CD4-positive, CD25-positive, alpha-beta regulatory T cell (primary cell): ENCODE measurements around the gene RYR2. TPM values are rescaled to one million over a fixed set of nuclear protein-coding genes. Genes with fewer than 3 reads are reported as not detected.

Source experiments
- ATAC-seq, 2 donors: fragments of 150-1000 bp; cut with Tn5 transposase; one replicate each; pipeline ENCODE4 v1.10.0; 2021; ENCODE audit warnings: low read depth in 2 of 2, moderate number of reproducible peaks in 2 of 2, moderate library complexity in 1 of 2
- DNase-seq, 3 donors: peaks; one replicate each; pipeline versions ENCODE4 v3.0.0 to v3.0.0-alpha.2; 2012 to 2022; ENCODE audit warnings: mixed read lengths in 1 of 3
- H3K27ac ChIP-seq: one replicate; pipeline ENCODE4 v1.7.0; 2013; ENCODE audit warnings: mild to moderate bottlenecking, low read length; ENCODE audit not compliant: insufficient read depth, poor library complexity, severe bottlenecking
- H3K27me3 ChIP-seq: one replicate; pipeline ENCODE4 v1.7.0; 2013; ENCODE audit warnings: low read length; ENCODE audit not compliant: control insufficient read depth, insufficient read depth
- H3K36me3 ChIP-seq: one replicate; pipeline ENCODE4 v1.7.0; 2013; ENCODE audit warnings: mild to moderate bottlenecking, low read length, moderate library complexity; ENCODE audit not compliant: control insufficient read depth, insufficient read depth
- H3K4me1 ChIP-seq: 2 replicates; pipeline ENCODE4 v1.7.0; 2013; ENCODE audit warnings: mild to moderate bottlenecking, low read length; ENCODE audit not compliant: insufficient read depth, control insufficient read depth, poor library complexity, severe bottlenecking
- H3K4me3 ChIP-seq: one replicate; pipeline ENCODE4 v1.7.0; 2013; ENCODE audit warnings: low read depth, mild to moderate bottlenecking, low read length, moderate library complexity
- H3K9me3 ChIP-seq, 2 experiments: 1 replicate in 1 of 2; 2 replicates in 1 of 2; pipeline ENCODE4 v1.7.0; 2013; ENCODE audit warnings: low read length in 2 of 2, mild to moderate bottlenecking in 1 of 2, moderate library complexity in 1 of 2; ENCODE audit not compliant: control insufficient read depth in 2 of 2
- H3K27ac Mint-ChIP-seq, 3 donors: one replicate each; pipeline ENCODE4 v1.8.0; 2020 to 2022; ENCODE audit warnings: mild to moderate bottlenecking in 3 of 3, mixed read lengths in 3 of 3, moderate library complexity in 2 of 3
- H3K27me3 Mint-ChIP-seq: one replicate; pipeline ENCODE4 v1.8.0; 2022; ENCODE audit warnings: mild to moderate bottlenecking, mixed read lengths
- H3K36me3 Mint-ChIP-seq: one replicate; pipeline ENCODE4 v1.8.0; 2020; ENCODE audit warnings: mixed read lengths
- H3K4me1 Mint-ChIP-seq, 4 donors: one replicate each; pipeline ENCODE4 v1.8.0; 2020 to 2022; ENCODE audit warnings: mixed read lengths in 4 of 4, mild to moderate bottlenecking in 1 of 4
- H3K4me3 Mint-ChIP-seq, 4 donors: one replicate each; pipeline ENCODE4 v1.8.0; 2020 to 2022; ENCODE audit warnings: mild to moderate bottlenecking in 4 of 4, mixed read lengths in 4 of 4, moderate library complexity in 3 of 4
- H3K9me3 Mint-ChIP-seq, 7 donors: one replicate each; pipeline ENCODE4 v1.8.0; 2020 to 2022; ENCODE audit warnings: mixed read lengths in 7 of 7, mild to moderate bottlenecking in 3 of 7, moderate library complexity in 2 of 7
- polyA plus RNA-seq, 4 donors: library from polyadenylated mRNA; unstranded; fragments of 300-500 nt; fragmentation: Illumina TruSeq; gene quantifications; one replicate each; pipeline ENCODE4 v1.2.3, GENCODE V29; 2021
- total RNA-seq: library from RNA; stranded (reverse); gene quantifications from one replicate; pipeline ENCODE4 v1.2.3, GENCODE V29; 2022

Gene RYR2
- total and polyA plus RNA-seq, 5 donors from 2014 or later, result 0.02 to 0.40 TPM; not detected in 3

GRCh38 chr1:237084341-237085077 lies 42.5 kb downstream of the RYR2 start:
- no peak for DNase-seq
- Mint-ChIP-seq H3K9me3 (peaks cover 0 to 7% (median 1%) of the 10 kb centered on the region in 7 donors), H3K27me3 (no peaks in the 10 kb centered on the region), H3K36me3 (no peaks in the 10 kb centered on the region), H3K27ac (no peak overlapping the region), H3K4me1 (no peaks in the 10 kb centered on the region), H3K4me3 (no peak overlapping the region)
- no peak for ATAC-seq
- H3K4me1 ChIP-seq, result no peaks in the 10 kb centered on the region
- H3K4me3 ChIP-seq, result no peak overlapping the region
- no peaks in the 10 kb centered on the region for H3K36me3 ChIP-seq
- no peaks in the 10 kb centered on the region for H3K9me3 ChIP-seq
- H3K27ac ChIP-seq, result no peak overlapping the region
- no peaks in the 10 kb centered on the region for H3K27me3 ChIP-seq

GRCh38 chr1:237091691-237092090 lies 49.7 kb downstream of the RYR2 start:
- DNase-seq (no peak), ATAC-seq (no peak)
- Histone ChIP-seq H3K27me3 (no peaks in the 10 kb centered on the region), H3K4me1 (no peaks in the 10 kb centered on the region), H3K36me3 (no peaks in the 10 kb centered on the region), H3K9me3 (no peaks in the 10 kb centered on the region), H3K27ac (no peak overlapping the region), H3K4me3 (no peak overlapping the region)
- no peak overlapping the region for H3K27ac Mint-ChIP-seq
- H3K36me3 Mint-ChIP-seq, result no peaks in the 10 kb centered on the region
- no peaks in the 10 kb centered on the region for H3K27me3 Mint-ChIP-seq
- H3K9me3 Mint-ChIP-seq, result peaks cover 0 to 5% (median 0%) of the 10 kb centered on the region in 7 donors
- no peak overlapping the region for H3K4me3 Mint-ChIP-seq
- H3K4me1 Mint-ChIP-seq, result no peaks in the 10 kb centered on the region

- ATAC-seq, result no peak
- H3K36me3 ChIP-seq, result no peaks in the 10 kb centered on the region
- no peak overlapping the region for H3K27ac Mint-ChIP-seq
- no peak for DNase-seq
- no peaks in the 10 kb centered on the region for H3K36me3 Mint-ChIP-seq
- no peaks in the 10 kb centered on the region for H3K27me3 ChIP-seq
- no peaks in the 10 kb centered on the region for H3K9me3 ChIP-seq
- H3K4me3 ChIP-seq, result no peak overlapping the region
- H3K27ac ChIP-seq, result no peak overlapping the region
- H3K9me3 Mint-ChIP-seq, result peaks cover 0 to 5% (median 2%) of the 10 kb centered on the region in 7 donors
- H3K4me1 Mint-ChIP-seq, result no peaks in the 10 kb centered on the region
- no peak overlapping the region for H3K4me3 Mint-ChIP-seq
- no peaks in the 10 kb centered on the region for H3K4me1 ChIP-seq
- no peaks in the 10 kb centered on the region for H3K27me3 Mint-ChIP-seq
Observed at GRCh38 chr1:237093691-237094090, 51.7 kb downstream of the RYR2 start.

- Histone ChIP-seq H3K36me3 (no peaks in the 10 kb centered on the region), H3K4me1 (no peaks in the 10 kb centered on the region), H3K4me3 (no peak overlapping the region), H3K27me3 (no peaks in the 10 kb centered on the region), H3K27ac (no peak overlapping the region), H3K9me3 (no peaks in the 10 kb centered on the region)
- H3K4me3 Mint-ChIP-seq, result no peak overlapping the region
- DNase-seq (no peak), ATAC-seq (no peak)
- peaks cover 0 to 5% (median 2%) of the 10 kb centered on the region in 7 donors for H3K9me3 Mint-ChIP-seq
- H3K4me1 Mint-ChIP-seq, result no peaks in the 10 kb centered on the region
- H3K27ac Mint-ChIP-seq, result no peak overlapping the region
- no peaks in the 10 kb centered on the region for H3K36me3 Mint-ChIP-seq
- no peaks in the 10 kb centered on the region for H3K27me3 Mint-ChIP-seq
Observed at GRCh38 chr1:237098541-237098940, 56.6 kb downstream of the RYR2 start.

- Histone ChIP-seq H3K27ac (no peak overlapping the region), H3K4me3 (no peak overlapping the region), H3K9me3 (no peaks in the 10 kb centered on the region), H3K36me3 (no peaks in the 10 kb centered on the region), H3K4me1 (no peaks in the 10 kb centered on the region), H3K27me3 (no peaks in the 10 kb centered on the region)
- Mint-ChIP-seq H3K27ac (no peak overlapping the region), H3K27me3 (no peaks in the 10 kb centered on the region), H3K4me3 (no peak overlapping the region), H3K36me3 (no peaks in the 10 kb centered on the region), H3K4me1 (no peaks in the 10 kb centered on the region), H3K9me3 (peaks cover 0 to 8% (median 0%) of the 10 kb centered on the region in 7 donors)
- DNase-seq (no peak), ATAC-seq (no peak)
Observed at GRCh38 chr1:237103021-237103420, 61.0 kb downstream of the RYR2 start.

GRCh38 chr1:237104096-237104495 lies 62.1 kb downstream of the RYR2 start:
- ATAC-seq, result no peak
- no peaks in the 10 kb centered on the region for H3K4me1 ChIP-seq
- Mint-ChIP-seq H3K4me1 (no peaks in the 10 kb centered on the region), H3K36me3 (no peaks in the 10 kb centered on the region), H3K27me3 (no peaks in the 10 kb centered on the region), H3K27ac (no peak overlapping the region), H3K4me3 (no peak overlapping the region), H3K9me3 (peaks cover 0 to 6% (median 0%) of the 10 kb centered on the region in 7 donors)
- no peaks in the 10 kb centered on the region for H3K36me3 ChIP-seq
- no peak overlapping the region for H3K4me3 ChIP-seq
- no peak for DNase-seq
- H3K27me3 ChIP-seq, result no peaks in the 10 kb centered on the region
- no peaks in the 10 kb centered on the region for H3K9me3 ChIP-seq
- no peak overlapping the region for H3K27ac ChIP-seq

GRCh38 chr1:237105826-237106225 lies 63.8 kb downstream of the RYR2 start:
- Mint-ChIP-seq H3K4me3 (no peak overlapping the region), H3K27me3 (no peaks in the 10 kb centered on the region), H3K9me3 (peaks cover 0 to 6% (median 0%) of the 10 kb centered on the region in 7 donors), H3K36me3 (no peaks in the 10 kb centered on the region), H3K4me1 (no peaks in the 10 kb centered on the region), H3K27ac (no peak overlapping the region)
- DNase-seq (no peak), ATAC-seq (no peak)
- Histone ChIP-seq H3K27me3 (no peaks in the 10 kb centered on the region), H3K36me3 (no peaks in the 10 kb centered on the region), H3K4me3 (no peak overlapping the region), H3K27ac (no peak overlapping the region), H3K4me1 (no peaks in the 10 kb centered on the region), H3K9me3 (no peaks in the 10 kb centered on the region)
